GM18868 (cell line): ENCODE results near the gene KCNC2.
A peak's percentile ranks its signal among the peaks of the same experiment; 100 is the strongest.
"Not testable (repeated sequence)": the region's sequence is repeated elsewhere in the genome, so short reads cannot be mapped to it uniquely, and the experiment has no call there.

ENCODE experiments used
- ATAC-seq: cut with Tn5 transposase; IDR thresholded peaks from one replicate; pipeline ENCODE4 v1.9.1; 2021; ENCODE audit warnings: mild to moderate bottlenecking, moderate library complexity; ENCODE audit not compliant: unreplicated experiment

The KCNC2 gene

GRCh38 chr12:75209812-75210138 is at the start of gene KCNC2:
KCNC2 (minus strand) TSS chr12:75209839.
- ATAC-seq = no peak

GRCh38 chr12:75259143-75259542 is 49.5 kb upstream of the KCNC2 start:
- ATAC-seq = no peak

GRCh38 chr12:75257510-75257909 is 47.9 kb upstream of the KCNC2 start:
- ATAC-seq = no peak

- ATAC-seq = no peak
Measured at GRCh38 chr12:75245108-75245507, 35.5 kb upstream of the KCNC2 start.

- ATAC-seq = peak; percentile 98
Measured at GRCh38 chr12:75239987-75240386, 30.3 kb upstream of the KCNC2 start.

GRCh38 chr12:75236206-75236605 is 26.6 kb upstream of the KCNC2 start:
- no peak for ATAC-seq

GRCh38 chr12:75227132-75227531 is 17.5 kb upstream of the KCNC2 start:
- no peak for ATAC-seq

- no peak for ATAC-seq
Measured at GRCh38 chr12:75212072-75212471, 2.4 kb upstream of the KCNC2 start.

GRCh38 chr12:75208856-75209811 is 505 bp downstream of the KCNC2 start:
- ATAC-seq = no peak

GRCh38 chr12:75207338-75208083 is 2.1 kb downstream of the KCNC2 start:
- ATAC-seq = no peak

- no peak for ATAC-seq
Measured at GRCh38 chr12:75205558-75205957, 4.1 kb downstream of the KCNC2 start.

- ATAC-seq = no peak
Measured at GRCh38 chr12:75196865-75197264, 12.8 kb downstream of the KCNC2 start.

GRCh38 chr12:75196408-75196807 is 13.2 kb downstream of the KCNC2 start:
- ATAC-seq = no peak

- no peak for ATAC-seq
Measured at GRCh38 chr12:75194250-75194649, 15.4 kb downstream of the KCNC2 start.

- no peak for ATAC-seq
Measured at GRCh38 chr12:75192196-75192595, 17.4 kb downstream of the KCNC2 start.

GRCh38 chr12:75190846-75191245 is 18.8 kb downstream of the KCNC2 start:
- ATAC-seq = no peak

- ATAC-seq = not testable (repeated sequence)
Measured at GRCh38 chr12:75185881-75186280, 23.8 kb downstream of the KCNC2 start.

- ATAC-seq = no peak
Measured at GRCh38 chr12:75184516-75184915, 25.1 kb downstream of the KCNC2 start.

- no peak for ATAC-seq
Measured at GRCh38 chr12:75183967-75184366, 25.7 kb downstream of the KCNC2 start.

GRCh38 chr12:75177997-75178396 is 31.6 kb downstream of the KCNC2 start:
- ATAC-seq = peak; percentile 95

- ATAC-seq = peak; percentile 33
Measured at GRCh38 chr12:75172611-75173010, 37.0 kb downstream of the KCNC2 start.

- ATAC-seq = peak; percentile 68
Measured at GRCh38 chr12:75170640-75171185, 38.9 kb downstream of the KCNC2 start.
